ENCODE results near the gene ASCC1. TPM values are rescaled to one million over a fixed set of nuclear protein-coding genes. Genes with fewer than 3 reads are reported as not detected.

ASCC1 gene
- total RNA-seq, 1 donor from 2014 or later, result 33.9 TPM

DNA sequence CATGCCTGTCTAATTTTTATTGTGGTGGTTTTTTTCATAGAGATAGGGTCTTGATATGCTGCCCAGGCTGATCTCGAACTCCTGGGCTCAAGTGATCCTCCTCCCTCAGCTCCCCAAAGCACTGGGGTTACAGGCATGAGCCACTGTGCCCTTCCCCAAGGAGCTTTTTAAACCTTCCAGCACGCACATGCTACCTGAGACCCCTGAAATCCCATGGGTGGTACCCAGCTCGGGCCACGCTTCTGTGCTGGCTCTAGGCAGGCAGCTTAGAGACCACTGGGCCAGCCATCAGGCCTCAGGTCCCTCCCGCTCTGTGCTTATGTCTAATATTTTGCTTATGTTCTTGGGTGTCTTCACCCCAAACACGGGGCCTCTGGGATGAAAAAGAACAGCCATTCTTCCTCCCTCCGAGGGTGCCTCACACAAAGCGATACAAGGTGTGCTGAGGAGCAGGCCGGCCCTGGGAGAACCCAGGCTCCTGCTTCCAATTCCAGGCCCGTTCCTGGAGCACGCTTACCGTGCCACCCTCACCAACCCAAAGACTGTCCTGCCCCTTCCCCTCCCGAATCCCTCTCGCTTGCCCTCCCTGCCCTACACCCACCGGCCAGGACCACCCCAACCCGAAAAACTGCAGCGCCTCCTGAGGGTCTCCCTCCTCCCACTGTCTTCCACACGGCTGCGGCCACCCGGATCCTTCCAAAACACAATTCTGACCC lies 138.6 kb downstream of the ASCC1 start:
- peaks cover 14% of the 10 kb centered on the region for H3K27me3 ChIP-seq (ENCODE audit: insufficient read depth, low read length)

DNA sequence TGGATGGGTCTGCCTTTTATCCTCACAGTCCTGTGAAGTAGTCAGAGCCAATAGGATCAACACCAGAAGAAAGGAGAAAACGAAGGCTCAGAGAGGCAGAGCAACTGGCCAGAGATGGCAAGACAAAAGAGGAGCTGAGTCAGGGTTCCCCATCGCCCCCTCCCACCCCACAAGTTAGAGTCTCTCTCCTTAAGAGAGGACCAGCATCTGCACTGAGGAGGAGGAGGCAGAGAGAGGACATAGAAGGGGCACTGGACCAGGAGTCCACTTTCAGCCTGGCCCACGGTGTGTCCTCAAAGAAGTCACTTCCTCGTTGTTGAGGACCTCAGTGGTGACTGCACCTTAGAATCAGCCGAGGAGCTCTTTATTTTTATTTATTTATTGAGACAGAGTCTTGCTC lies 139.3 kb downstream of the ASCC1 start:
- H3K9ac ChIP-seq (ENCODE audit: low read length), result no peak overlapping the region
- H3K9me3 ChIP-seq (ENCODE audit: insufficient read depth, low read depth, low read length), result no peaks in the 10 kb centered on the region
- Mint-ChIP-seq H3K4me1 (ENCODE audit: low read depth, unreplicated experiment) (no peaks in the 10 kb centered on the region), H3K27me3 (ENCODE audit: low read depth, unreplicated experiment) (peaks cover 34% of the 10 kb centered on the region), H3K9me3 (ENCODE audit: unreplicated experiment) (peaks cover 3% of the 10 kb centered on the region), H3K27ac (ENCODE audit: unreplicated experiment) (no peak overlapping the region), H3K4me3 (ENCODE audit: unreplicated experiment) (no peak overlapping the region), H3K36me3 (ENCODE audit: low read depth, unreplicated experiment) (peaks cover 3% of the 10 kb centered on the region)
- TF ChIP-seq, protein P1, sequence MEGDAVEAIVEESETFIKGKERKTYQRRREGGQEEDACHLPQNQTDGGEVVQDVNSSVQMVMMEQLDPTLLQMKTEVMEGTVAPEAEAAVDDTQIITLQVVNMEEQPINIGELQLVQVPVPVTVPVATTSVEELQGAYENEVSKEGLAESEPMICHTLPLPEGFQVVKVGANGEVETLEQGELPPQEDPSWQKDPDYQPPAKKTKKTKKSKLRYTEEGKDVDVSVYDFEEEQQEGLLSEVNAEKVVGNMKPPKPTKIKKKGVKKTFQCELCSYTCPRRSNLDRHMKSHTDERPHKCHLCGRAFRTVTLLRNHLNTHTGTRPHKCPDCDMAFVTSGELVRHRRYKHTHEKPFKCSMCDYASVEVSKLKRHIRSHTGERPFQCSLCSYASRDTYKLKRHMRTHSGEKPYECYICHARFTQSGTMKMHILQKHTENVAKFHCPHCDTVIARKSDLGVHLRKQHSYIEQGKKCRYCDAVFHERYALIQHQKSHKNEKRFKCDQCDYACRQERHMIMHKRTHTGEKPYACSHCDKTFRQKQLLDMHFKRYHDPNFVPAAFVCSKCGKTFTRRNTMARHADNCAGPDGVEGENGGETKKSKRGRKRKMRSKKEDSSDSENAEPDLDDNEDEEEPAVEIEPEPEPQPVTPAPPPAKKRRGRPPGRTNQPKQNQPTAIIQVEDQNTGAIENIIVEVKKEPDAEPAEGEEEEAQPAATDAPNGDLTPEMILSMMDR (IDR thresholded peaks at IDR 0.05; ENCODE audit: insufficient read depth, low read depth, low read length), result no peak
- no peak for TF ChIP-seq EZH2 (IDR thresholded peaks at IDR 0.05; ENCODE audit: insufficient read depth, low read length)
- DNase-seq (ENCODE audit: low read depth), result no peak
- no peak for FAIRE-seq
- H3K27ac ChIP-seq (ENCODE audit: low read depth, low read length), result no peak overlapping the region
- no peaks in the 10 kb centered on the region for H3K79me2 ChIP-seq (ENCODE audit: insufficient read depth, low read length)
- H3K4me2 ChIP-seq (ENCODE audit: low read length), result no peak overlapping the region
- no peaks in the 10 kb centered on the region for H3K36me3 ChIP-seq (ENCODE audit: insufficient read depth, low read length)
- no peak overlapping the region for H2AFZ ChIP-seq (ENCODE audit: low read depth, low read length)
- no peaks in the 10 kb centered on the region for H4K20me1 ChIP-seq (ENCODE audit: insufficient read depth, low read length)
- H3K4me1 ChIP-seq (ENCODE audit: insufficient read depth, low read length), result no peaks in the 10 kb centered on the region
- no peak overlapping the region for H3K4me3 ChIP-seq (ENCODE audit: insufficient read depth, low read depth, low read length)
- H3K27me3 ChIP-seq (ENCODE audit: insufficient read depth, low read length), result peaks cover 16% of the 10 kb centered on the region

More for the DNA sequence above, 138.6 kb downstream of the ASCC1 start:
- H3K4me3 ChIP-seq (ENCODE audit: insufficient read depth, low read depth, low read length), result no peak overlapping the region
- Mint-ChIP-seq H3K9me3 (ENCODE audit: unreplicated experiment) (peaks cover 2% of the 10 kb centered on the region), H3K4me3 (ENCODE audit: unreplicated experiment) (no peak overlapping the region), H3K36me3 (ENCODE audit: low read depth, unreplicated experiment) (peaks cover 2% of the 10 kb centered on the region), H3K4me1 (ENCODE audit: low read depth, unreplicated experiment) (no peaks in the 10 kb centered on the region), H3K27ac (ENCODE audit: unreplicated experiment) (no peak overlapping the region), H3K27me3 (ENCODE audit: low read depth, unreplicated experiment) (peaks cover 33% of the 10 kb centered on the region)
- no peaks in the 10 kb centered on the region for H3K9me3 ChIP-seq (ENCODE audit: insufficient read depth, low read depth, low read length)
- no peak for FAIRE-seq
- H3K9ac ChIP-seq (ENCODE audit: low read length), result no peak overlapping the region
- TF ChIP-seq EZH2 (IDR thresholded peaks at IDR 0.05; ENCODE audit: insufficient read depth, low read length), result no peak
- TF ChIP-seq, protein P1 (IDR thresholded peaks at IDR 0.05; ENCODE audit: insufficient read depth, low read depth, low read length), result no peak
- no peaks in the 10 kb centered on the region for H4K20me1 ChIP-seq (ENCODE audit: insufficient read depth, low read length)
- H2AFZ ChIP-seq (ENCODE audit: low read depth, low read length), result no peak overlapping the region
- H3K36me3 ChIP-seq (ENCODE audit: insufficient read depth, low read length), result no peaks in the 10 kb centered on the region
- no peak for DNase-seq (ENCODE audit: low read depth)
- H3K4me2 ChIP-seq (ENCODE audit: low read length), result no peak overlapping the region
- no peaks in the 10 kb centered on the region for H3K79me2 ChIP-seq (ENCODE audit: insufficient read depth, low read length)
- H3K4me1 ChIP-seq (ENCODE audit: insufficient read depth, low read length), result no peaks in the 10 kb centered on the region
- no peak overlapping the region for H3K27ac ChIP-seq (ENCODE audit: low read depth, low read length)
